ENCODE results near the gene DCUN1D2.

DNA sequence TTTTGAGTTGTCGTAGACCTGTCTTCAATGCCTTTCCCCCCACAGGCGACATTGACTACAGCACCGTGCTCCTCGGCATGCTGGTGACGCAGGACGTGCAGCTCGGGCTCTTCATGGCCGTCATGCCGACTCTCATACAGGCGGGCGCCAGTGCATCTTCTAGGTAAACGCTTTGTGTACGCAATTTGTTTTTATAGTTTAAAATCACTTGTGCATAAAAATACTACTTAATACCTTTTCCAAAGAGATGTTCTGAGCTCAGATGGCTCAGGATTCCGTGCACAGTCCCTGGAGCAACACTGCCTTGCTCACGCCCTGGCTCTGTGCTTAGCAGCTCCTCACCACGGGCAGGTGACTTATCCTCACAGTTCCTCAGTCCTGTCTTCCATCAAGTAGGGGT lies 30.1 kb upstream of the DCUN1D2 start:
- TF ChIP-seq EP300 (IDR thresholded peaks at IDR 0.05) (no peak), POLR2A (IDR thresholded peaks at IDR 0.05; ENCODE audit: low read depth) (no peak), POLR2AphosphoS5 (IDR thresholded peaks at IDR 0.05) (no peak)

Measured in esophagus muscularis mucosa (tissue), 3 donors.